8988T (cell line): ENCODE data around the gene PLCG1.

Experiments
- DNase-seq: peaks from one replicate; pipeline ENCODE4 v3.0.0; 2011

The PLCG1 gene

DNA sequence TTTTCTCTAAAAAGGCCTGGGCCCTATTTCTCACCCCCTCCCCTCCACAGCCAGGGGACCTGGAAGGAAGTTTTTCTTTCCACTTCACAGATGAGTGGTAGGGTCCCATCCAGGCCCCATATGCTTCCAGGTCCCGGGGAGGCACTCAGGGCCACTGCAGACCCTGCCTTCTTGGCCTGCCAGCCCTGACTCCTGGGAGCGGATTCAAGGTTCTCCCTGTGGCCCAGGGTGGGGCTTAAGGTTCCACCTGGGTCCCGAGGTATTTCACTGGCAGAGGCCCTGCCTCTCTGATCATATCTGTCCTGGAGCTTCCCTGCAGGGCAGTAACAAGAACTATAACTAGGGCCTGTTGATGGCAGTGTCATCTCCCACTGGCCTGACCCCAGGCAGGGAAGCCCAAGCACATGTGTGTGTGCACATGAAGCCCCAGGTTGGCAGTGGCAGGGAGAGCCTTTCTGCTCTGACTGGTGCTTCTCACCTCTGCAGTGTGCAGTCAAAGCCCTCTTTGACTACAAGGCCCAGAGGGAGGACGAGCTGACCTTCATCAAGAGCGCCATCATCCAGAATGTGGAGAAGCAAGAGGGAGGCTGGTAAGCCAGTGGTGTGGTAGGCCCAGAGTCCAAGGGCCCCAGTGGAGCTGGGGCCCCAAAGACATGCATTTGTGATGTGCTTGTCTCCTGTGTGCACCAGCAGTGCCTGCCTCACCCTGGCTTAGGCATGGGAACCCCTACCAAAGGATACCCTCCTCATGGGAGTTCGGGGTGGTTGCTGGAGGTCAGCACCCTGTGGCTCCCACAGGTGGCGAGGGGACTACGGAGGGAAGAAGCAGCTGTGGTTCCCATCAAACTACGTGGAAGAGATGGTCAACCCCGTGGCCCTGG, 31.2 kb downstream of the PLCG1 start:
- no peak for DNase-seq

DNA sequence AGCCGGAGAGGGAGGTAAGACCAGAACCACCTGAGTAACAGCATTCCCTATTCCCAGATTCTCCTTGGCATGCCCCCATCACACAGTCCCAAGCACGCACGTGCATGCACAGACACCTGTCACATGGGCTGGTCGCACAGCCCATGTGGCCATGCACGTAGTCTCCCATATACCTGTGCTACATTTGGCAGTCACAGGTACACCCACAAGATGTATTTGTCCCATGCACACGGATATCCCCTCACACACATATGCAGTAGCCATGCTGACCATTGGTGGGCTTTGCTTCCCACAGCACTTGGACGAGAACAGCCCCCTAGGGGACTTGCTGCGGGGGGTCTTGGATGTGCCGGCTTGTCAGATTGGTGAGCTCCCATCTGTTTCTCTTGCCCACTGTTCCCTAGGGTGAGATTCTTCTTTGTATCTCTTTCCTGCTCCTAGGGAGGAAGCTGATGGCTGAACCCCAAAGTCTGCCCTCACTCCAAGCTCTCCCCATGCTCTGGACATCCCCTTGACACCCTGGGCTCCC, 31.9 kb downstream of the PLCG1 start:
- DNase-seq, result peak; percentile 6

DNA sequence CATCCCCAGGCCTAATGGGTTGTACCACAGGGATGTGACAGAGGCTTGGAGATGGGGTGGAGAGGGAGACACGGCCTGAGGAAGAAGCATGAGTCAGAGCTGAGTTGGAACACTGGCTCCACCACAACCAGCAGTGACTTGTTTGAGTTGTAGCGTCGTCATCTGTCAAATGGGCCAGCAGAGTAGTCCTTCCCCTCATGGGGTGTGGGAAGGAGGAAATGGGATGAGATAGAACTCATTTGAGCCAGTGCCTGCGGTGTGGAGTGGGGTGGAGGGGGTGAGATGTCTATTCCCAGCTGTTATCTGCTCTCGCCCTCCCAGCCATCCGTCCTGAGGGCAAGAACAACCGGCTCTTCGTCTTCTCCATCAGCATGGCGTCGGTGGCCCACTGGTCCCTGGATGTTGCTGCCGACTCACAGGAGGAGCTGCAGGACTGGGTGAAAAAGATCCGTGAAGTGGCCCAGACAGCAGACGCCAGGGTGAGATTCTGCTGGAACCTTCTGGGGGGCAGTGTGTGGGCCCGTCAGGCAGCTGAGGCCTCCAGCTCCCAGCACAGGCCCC, 32.5 kb downstream of the PLCG1 start:
- peak; percentile 12 for DNase-seq

DNA sequence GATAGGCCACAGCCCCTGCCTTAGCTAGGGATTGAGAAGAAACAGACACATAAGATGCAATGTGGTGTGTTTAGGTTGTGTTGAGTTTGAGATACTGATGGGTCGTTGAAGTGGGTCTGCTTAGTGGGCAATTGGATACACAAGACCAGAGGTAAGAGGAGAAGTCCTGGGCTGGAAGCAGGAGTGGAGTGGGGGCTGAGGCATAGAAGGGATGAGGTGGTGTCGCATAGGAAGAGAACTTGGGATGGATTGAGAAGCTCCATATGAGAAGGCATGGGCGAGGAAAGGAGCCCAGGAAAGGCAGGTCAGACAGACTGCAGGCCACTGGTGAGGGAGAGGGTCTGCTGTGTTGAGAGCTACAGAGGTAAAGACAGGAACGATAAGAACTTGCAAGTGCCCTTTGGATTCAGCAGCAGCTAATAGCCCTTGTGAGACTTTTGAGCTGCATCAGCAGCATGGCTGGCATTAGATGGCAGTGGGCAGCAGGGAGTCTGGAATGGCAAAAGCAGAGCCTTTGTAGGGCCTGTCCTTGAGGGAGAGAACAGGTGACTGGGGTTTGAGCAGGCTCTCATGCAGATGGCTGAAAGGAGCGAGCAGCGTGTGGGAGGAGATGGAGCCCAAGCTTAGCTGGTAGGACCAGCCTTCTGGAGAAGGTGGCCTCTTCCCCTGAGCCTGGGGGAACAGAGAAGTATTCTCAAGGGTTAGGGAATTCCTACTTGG, 33.2 kb downstream of the PLCG1 start:
- peak; percentile 6 for DNase-seq

DNA sequence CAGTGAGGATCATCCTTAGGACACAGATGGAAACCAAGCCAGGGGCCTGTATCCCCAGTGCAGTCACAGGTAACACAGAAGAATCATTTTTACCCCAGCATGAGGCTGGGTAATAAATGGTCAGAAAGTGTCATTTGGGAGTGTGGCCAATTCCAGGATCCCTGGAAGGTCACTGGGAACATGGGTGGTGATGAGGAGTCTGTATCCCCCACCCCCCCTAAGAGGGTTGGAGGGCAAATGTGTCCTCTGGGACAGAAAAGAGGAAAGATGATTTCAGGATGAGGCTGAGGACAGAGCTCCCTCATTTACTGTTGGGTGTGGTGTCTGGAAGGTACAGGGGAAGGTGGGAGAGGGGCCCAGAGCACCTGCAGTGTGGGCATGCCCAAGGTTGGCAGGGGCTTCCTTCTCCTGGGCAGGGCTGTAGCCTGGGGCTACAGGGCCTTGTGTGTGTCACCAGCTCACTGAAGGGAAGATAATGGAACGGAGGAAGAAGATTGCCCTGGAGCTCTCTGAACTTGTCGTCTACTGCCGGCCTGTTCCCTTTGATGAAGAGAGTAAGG, 34.5 kb downstream of the PLCG1 start:
- no peak for DNase-seq

DNA sequence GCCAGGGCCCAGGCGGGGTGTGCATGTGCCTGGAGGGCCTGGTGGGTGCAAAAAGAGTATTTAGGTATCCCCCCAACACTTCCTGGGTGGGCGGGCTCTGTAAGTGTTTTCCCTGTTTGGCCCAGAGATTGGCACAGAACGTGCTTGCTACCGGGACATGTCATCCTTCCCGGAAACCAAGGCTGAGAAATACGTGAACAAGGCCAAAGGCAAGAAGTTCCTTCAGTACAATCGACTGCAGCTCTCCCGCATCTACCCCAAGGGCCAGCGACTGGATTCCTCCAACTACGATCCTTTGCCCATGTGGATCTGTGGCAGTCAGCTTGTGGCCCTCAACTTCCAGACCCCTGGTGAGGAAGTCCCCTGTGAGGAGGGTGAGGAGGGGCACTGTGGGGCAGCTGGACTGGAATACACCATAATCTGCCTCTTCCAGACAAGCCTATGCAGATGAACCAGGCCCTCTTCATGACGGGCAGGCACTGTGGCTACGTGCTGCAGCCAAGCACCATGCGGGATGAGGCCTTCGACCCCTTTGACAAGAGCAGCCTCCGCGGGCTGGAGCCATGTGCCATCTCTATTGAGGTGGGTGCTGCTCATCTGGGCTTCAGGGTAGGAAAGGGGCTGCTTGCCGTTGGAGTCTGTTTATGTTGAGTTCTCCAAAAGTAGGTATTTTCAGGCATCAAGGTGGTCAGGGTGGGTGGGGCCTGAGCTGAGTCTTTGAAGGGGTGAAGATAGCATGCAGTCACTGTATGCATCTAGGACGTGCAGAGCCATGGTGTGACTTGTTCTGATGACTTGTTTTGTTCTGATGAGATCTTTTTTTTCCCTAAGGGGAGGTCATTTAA, 35.2 kb downstream of the PLCG1 start:
- peak; percentile 16 for DNase-seq

DNA sequence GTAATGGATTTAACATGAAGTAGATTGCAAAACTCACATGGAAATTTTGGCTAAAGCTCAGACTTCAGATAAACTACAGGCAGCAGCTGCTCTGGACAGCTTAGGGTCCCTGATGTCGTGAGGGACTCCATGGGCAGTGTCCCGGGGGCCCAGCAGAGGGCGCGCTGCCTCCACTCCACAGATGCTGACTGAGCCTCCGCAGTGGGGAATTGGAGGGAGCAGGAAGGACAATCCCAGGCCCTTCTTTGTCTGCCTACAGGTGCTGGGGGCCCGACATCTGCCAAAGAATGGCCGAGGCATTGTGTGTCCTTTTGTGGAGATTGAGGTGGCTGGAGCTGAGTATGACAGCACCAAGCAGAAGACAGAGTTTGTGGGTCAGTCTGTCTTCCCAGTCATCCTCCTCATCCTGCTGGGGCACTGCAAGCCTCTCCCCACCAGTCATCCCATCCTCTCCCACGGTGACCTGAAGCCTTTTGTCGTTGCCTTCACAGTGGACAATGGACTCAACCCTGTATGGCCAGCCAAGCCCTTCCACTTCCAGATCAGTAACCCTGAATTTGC, 35.9 kb downstream of the PLCG1 start:
- peak; percentile 85 for DNase-seq

DNA sequence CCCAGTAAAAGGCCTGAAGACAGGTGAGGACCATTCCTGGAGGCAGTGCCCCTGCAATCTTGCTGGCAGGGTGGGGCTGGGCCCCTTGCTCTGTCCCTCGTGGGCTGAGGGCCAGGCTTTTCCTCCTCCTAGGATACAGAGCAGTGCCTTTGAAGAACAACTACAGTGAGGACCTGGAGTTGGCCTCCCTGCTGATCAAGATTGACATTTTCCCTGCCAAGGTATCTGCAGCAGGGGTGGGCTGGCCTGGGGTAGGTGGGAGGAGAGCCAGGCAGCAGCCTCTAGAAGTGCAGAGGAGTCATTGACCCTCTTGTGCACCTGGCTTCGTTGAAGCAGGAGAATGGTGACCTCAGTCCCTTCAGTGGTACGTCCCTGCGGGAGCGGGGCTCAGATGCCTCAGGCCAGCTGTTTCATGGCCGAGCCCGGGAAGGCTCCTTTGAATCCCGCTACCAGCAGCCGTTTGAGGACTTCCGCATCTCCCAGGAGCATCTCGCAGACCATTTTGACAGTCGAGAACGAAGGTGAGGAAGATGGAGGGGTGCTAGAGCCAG, 36.5 kb downstream of the PLCG1 start:
- DNase-seq, result peak; percentile 5

DNA sequence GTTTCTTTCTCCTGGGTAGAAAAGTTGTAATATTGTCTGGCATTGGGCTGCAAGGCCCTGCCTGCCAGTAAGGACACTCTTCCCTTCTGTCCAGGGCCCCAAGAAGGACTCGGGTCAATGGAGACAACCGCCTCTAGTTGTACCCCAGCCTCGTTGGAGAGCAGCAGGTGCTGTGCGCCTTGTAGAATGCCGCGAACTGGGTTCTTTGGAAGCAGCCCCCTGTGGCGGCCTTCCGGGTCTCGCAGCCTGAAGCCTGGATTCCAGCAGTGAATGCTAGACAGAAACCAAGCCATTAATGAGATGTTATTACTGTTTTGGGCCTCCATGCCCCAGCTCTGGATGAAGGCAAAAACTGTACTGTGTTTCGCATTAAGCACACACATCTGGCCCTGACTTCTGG, 37.0 kb downstream of the PLCG1 start:
- DNase-seq, result no peak

DNA sequence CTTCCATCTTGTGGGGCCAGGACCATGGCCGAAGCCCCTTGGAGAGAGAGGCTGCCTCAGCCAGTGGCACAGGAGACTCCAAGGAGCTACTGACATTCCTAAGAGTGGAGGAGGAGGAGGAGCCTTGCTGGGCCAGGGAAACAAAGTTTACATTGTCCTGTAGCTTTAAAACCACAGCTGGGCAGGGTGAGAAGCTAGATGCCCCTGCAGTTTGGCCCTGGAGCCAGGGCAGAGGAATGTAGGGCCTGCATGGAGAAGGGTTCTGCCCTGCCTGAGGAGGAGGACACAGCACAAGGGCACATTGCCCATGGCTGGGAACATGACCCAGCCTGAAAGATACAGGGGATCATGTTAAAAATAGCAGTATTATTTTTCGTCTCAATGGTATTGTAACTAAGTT, 37.4 kb downstream of the PLCG1 start:
- no peak for DNase-seq

DNA sequence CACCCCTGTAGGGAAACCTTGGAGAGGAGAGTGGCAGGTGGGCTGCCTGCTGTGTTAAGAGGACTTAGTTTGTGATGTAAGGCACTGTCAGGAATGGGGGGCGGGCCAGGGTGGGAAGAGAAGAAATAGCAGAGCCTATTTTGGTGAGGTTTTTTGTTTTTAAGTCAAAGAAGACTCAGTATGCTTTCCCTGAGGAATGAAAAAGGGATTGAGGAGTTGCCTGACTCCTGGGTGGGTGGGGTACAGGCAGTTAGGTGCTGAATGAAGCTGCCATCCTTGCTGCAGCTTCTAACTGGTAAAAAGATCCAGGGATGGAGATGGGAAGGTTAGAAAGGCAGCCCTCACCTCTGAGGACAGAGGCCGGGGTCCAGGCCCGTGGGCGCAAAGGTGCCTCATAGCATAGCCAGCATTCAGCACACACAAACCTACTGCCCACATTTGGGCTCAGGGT, 37.9 kb downstream of the PLCG1 start:
- DNase-seq, result no peak

DNA sequence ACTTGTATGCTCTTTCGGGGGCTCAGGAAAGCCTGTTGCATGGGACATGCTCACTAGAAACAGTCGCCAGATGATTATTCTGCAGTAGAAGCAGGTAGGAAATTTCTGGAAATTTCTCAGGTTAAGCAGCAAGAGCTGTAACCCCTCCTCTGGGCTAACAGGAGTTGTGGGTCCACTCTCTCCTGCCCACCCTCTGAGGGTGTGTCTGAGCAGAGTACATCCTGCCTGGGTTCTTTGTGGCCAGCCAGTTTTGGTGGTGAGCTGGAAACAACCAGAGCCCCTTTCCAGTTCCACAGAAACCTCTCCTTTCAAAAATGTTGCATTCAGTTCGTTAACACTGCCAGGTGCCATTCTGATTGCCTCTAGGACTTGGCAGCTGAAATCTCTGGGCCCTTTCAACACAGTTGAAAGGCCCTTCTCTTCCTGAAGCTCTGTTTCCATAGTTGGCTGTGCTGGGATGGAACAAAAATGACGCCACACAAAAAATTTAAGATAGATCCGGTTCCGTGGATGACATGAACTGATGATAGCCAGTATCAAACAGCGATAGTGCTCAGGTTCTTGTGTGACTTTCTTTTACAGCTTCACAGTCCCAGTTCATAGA, 38.5 kb downstream of the PLCG1 start:
- no peak for DNase-seq

DNA sequence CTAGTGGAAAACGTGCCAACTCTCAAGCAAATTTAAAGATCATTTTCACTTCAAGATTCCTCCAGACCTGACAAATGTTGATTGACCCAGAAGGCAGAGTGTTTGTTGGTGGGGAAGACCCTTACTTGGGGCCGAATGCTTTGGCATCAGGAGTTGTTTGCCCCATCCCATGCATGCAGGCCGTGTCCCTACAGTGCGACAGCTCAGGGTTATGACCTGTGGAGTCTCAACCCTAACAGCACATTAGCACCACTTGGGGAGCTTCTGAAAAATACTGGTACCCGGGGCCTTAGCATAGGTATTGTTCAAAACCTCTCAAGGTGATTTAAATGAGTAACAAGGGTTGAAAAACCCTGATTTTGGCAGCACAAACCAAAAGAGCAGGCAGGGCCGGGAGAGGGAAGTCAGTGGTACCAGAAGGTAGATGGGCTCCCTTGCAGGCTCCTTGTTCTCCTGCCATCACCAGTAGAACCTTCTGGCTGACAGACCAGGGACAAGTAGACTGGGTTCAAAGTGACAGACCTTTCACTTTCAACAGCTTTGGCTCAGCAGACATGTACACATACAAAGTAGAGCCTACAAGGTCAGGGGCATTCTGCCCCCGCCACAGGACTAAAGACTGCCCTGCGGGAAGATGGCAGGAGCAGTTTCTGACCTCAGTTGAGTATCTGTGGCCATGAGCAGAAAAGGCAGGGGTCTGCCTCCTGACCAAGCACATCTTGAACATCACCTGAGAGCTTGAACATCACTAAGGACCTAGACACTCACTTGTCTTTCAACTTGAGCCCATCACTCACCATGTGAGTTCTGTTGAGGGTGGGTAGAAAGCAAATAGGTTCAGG, 39.6 kb downstream of the PLCG1 start:
- DNase-seq, result no peak

DNA sequence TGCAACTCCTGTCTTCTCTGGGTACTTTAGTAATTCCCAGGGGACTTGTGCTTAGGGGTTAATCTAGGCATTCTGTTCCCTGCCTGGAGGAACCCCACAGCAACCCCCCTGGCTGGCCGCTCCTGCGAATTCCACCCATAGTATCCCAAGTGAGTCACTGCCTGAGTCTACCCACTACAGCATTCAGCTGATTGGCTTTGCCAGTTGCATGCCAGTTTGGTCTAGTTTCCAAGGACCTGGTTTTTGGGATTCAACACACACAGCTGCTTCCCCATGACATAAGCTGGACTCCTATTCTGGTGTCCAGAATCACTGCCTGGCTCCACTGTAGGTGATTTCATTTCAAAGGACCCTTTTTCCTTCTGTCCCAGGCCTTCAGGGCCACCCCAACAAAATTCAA, 40.3 kb downstream of the PLCG1 start:
- peak; percentile 58 for DNase-seq

DNA sequence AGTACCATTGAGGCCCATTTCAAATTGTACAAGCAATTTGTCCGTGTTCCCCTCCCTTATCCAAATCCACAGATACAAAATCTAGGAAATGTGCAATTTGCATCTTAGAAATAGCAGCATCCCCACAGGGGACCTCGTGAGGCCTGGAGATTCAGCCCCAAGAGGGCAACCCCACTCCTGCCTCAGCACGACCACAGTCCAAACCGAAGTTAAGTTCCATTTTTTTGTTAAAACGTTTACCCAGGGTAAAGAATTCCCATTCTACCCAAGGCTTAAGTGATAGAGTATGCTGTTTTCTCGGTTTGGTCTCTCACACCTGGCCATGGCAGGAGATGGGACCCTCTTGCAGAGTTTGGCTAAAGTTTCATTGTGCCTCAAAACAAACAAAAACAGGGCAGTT, 41.2 kb downstream of the PLCG1 start:
- DNase-seq, result no peak

DNA sequence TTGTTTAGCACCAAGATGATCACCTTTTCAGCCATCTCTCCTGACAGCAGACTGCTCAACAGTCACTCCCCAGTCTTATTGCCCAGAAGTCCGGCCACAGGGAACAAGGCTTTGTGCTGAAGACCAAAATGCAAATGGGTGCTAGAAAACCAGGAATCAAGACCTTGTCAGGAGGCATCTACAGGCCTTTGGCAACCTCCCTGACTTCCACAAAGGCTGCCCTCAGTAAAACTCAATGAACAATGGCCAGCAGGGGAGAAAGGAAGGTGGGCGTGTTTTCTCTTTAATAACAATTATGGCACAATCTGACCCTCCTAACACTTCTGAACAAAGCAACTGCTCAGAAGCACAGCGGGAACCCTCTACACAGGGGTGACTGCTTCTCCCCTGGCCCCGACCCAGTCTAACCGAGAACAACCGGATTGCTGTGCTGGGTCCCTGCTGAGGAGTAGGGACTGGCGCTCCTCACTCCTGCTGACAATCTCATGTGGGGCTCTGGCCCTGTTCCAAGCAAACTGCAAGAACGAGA, 41.6 kb downstream of the PLCG1 start:
- no peak for DNase-seq

DNA sequence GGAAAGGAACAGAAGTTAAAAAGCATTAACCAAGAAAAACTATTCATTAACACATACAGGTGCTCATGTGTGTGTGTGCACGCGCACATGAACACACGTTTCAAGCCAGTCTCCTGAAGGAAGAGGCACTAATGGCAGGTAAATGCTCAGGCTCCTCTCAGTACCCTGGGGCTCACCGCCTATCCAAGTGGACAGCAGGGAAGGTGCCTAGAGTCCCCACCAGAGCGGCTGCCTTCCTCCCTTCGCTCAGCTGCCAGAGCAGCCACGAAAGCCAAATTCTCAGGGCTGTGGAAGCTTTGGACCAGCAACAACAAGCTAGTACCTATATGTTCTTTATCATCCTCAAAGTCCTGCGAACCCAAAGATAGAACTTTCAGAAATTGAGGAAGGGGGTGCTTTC, 42.6 kb downstream of the PLCG1 start:
- DNase-seq, result no peak

DNA sequence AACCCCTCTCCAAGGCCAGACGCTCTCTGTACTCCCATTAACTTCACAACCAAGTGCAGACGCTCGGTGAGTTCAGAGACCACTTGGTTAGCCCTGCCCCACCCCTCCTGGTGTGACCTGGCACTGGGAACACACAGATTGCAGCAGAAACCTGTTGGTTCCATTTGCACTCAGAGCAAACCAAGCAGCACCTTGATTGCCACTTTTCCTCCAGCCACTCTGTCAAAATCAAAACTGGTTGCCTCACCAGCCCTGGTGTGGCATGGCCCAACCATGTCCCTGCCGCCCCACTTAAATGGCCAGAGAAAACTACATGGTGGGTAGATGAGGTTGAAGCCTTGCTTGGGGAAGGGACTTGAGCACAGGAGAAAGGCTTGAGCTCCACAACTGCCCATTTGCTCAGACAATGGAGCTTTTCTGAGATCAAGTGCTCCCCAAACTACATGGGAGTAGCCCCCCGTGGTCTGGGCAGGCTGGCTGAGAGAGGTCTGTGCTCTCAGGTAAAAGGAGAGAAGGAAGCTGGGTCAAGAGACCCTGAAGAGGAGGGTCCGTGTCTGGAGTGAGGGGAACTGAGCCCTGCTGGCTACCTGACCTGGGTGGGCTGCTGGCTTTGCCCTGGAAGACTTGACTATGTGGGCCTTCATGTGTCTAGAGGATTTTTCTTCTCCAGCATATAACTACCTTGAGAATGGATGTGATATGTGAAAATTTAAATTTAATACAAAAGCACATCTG, 43.4 kb downstream of the PLCG1 start:
- DNase-seq, result no peak

DNA sequence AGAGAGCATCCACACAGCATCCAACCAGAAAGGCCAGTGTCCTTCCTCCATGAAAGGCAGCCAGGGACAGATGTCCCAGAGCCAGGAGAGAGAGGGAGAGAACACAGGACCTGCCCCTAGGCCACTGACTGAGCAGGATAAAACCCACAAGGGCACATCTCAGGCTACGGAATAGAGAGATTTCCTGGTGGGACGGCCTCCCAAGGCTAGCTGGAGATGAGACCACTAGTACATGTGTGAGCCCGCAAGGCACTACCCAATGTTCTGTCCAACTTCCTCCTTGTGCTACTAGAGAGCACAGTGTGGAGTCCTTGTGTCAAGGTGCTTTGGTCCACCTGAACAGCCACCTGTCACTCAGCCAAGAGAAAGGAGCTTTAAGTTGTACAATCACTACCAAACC, 44.2 kb downstream of the PLCG1 start:
- no peak for DNase-seq
